Stimulated activated CD8-positive, alpha-beta memory T cell treated with anti-CD3 and anti-CD28 coated beads, Interleukin-7, amount 100 ng/mL, for 1 hour (primary cell): ENCODE measurements around the gene UBE2Q2.

Experiments
- DNase-seq, 2 donors: peaks; one replicate each; pipeline ENCODE4 v3.0.0-alpha.2; 2020; ENCODE audit warnings: low read depth in 2 of 2

UBE2Q2 gene

DNA sequence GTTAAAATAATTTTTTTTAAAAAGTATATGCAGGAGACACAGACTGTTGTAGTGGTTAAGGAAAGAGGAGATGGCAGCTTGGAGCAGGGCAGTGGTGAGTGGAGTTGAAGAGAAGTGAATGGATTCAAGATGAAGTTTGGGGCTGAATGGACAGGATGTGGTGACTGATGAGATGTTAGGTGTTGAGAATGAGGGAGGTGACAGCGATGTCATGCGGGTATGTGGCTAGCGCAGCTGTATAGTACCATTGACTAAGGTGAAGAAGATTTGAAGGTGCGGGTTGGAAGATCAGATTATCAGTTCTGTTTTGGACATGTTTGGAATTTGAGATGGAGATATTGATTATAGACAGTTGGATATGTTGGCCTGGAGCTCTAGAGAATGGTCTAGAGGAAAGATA, 80.5 kb downstream of the UBE2Q2 start:
- no peak for DNase-seq

DNA sequence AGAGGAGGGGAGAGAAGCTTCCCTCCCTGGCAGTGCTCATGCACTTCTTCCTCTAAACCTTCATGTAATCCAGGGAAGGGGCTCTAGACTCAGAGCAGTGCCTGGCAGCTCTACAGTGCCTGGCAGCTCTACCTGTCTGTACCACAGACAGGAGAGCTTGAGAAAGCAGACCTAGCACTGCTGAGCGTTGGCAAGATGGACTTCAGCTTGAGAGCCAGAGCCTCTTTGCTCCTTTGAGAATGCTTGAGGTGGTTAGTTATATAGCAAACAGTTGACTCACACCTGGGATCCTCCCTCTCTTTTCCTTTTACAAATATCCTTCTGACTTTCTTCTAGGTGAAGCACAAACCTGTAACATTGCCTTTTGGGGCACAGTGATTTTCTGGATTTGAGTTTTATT, 81.3 kb downstream of the UBE2Q2 start:
- no peak for DNase-seq

DNA sequence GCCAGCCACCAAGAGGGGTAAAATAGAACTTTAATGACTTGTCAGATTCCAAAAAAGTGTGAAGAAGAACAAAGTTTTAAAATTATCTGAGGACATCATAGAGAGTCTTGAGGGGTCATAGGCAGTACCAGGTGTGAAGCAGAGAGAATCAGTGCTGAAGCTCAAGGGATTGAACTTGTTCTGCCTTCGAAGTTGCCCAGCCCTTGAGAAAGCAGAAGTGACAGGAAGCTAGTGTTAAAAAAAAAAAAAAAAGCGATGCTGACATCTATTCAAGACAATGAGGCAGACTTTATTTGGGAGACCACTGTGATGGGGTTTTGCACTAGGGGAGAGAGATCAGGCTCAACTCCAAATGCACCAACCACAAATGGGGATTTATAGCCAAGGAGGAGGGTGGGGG, 82.2 kb downstream of the UBE2Q2 start:
- no peak for DNase-seq

DNA sequence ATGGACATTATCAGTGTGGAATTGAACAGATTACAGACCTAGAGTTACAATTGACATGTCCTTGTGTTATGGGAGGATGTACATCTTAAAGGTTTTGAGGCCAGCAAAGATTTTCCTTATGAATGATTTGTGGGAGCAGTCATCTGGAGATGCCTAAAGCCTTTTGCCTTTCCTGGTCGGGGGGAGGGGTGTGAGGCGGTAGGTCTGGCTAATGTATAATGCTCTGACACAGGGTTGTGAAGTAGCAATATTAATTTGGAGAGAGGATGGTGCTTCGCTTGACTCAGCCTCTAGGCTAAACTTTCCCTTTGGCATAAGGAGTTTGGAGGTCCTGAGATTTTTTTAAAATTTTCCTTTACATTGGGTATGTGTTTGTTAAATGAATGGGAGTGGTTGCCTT, 83.7 kb downstream of the UBE2Q2 start:
- no peak for DNase-seq

DNA sequence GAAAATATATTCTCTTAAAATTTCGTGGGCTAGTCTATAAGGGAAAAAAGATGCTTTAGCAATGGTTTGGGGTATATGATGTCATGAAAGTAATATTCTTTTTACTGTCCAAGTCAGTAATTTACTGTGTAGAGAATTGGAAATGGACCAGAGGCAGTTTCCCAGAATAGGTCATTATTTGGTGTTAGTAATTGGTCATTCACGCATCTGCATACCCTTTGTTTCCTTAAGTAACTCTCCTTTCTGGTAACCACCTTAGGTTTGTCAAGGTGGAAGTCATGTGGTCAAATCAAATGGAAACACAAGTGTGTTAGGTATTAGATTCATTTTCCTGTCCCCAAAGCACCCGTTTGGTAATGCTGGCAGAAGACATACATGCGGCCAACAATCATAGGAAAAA, 84.4 kb downstream of the UBE2Q2 start:
- DNase-seq = no peak

DNA sequence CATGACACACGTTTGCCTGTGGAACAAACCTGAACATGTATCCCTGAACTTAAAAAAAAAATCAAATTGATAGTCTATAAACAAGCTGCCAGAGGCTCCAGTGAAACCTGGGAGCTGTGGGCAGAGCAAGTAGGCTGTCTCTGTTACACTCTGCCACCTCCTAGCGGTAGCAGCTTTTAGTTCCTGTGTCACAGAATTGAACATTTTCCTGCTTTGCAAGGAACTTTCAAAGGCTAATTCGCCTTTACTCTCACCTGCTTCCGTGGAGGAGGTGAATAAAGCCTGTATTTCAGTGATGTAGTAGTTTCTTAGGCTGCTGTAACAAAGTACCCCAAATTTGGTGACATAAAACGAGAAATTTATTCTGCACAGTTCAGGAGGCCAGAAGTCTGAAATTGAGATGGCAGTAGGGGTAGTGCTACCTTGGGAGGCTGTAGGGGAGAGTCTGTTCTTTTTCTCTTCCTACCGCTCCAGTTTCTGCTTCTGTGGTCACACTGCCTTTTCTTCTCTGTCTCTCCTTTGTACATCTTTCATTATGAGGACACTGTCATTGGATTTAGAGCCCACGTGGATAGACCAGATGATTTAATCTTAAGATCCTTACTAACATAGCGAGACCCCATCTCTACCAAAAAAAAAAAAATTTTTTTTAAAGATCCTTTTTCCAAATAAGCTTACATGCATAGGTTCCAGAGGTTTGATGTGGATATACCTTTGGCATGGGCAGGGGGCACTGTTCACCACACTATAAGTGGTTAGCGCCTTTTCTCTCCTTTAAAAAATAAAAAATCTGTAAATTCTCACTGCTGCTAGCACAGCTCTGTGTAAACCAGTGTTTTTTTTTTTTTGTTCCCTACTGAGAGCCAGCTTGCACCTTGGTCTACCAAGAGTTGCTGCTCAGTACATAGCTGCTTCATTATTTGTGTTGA, 85.7 kb downstream of the UBE2Q2 start:
- DNase-seq = no peak

DNA sequence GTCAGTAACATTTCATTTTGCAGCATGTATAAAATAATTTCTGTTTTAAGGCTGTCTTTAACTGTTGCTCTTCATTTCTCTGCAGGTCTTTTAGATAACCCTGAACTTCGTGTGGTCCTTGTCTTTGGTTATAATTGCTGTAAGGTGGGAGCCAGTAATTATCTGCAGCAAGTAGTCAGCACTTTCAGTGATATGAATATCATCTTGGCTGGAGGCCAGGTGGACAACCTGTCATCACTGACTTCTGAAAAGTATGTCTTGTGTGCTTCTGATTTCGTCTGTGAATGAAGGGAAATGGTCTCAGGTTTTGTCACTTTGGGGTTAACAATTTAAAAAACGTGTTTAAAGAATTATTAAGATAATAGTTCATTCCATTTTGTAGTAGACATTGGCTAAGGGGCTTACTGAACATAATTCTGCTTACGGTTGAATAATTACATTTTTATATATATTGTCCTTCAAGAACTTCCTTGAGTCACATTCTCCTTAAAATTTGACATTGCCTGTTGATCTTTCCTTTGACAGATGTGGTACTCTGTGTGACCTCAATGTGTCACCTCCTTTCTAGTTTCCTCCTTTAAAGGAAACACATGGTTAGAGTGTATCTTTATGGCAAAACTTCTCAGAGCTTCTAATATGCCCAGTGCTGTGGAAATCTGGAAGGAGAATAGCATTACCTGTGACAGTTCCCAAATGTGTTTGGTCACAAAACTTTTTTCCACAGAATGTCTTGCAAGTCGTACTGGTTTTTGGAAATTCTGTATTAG, 86.7 kb downstream of the UBE2Q2 start:
- DNase-seq = no peak

DNA sequence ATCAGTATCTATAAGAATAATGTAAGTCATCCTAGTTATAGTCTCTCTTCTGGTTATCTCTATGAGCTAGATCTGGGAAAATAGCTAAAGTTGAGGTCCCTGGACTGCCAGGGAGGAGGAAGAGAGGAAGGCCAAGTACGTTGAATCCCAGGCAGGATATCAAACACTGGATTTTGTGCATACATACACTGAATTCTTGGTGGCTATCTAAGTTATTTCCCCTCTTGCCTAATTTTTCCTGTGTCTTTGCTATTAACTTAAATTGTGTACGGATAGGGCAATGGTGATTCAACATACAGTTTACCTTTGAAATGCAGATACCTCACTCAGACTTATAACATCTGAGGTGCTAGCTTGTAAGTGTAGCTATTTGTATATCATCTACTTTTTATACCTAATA, 87.6 kb downstream of the UBE2Q2 start:
- DNase-seq = no peak

DNA sequence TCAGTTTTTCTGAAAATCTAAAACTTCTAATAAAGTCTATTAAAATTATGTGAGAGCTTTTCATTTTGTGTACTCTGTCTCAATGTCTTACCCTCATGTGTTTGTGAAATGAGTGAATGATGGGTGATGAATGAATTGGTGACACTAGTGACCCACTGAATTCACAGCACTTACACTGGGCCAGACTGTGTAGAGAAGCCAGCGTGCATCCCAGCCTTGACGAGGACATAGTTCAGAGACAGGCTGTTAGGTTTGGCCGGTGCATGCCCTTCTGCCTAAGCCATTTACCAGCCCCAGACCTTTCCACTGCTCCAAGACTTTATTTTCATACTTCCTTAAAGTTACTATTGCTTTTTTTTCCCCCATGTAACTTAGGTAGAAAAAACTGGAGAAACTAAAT, 99.2 kb downstream of the UBE2Q2 start:
- no peak for DNase-seq

DNA sequence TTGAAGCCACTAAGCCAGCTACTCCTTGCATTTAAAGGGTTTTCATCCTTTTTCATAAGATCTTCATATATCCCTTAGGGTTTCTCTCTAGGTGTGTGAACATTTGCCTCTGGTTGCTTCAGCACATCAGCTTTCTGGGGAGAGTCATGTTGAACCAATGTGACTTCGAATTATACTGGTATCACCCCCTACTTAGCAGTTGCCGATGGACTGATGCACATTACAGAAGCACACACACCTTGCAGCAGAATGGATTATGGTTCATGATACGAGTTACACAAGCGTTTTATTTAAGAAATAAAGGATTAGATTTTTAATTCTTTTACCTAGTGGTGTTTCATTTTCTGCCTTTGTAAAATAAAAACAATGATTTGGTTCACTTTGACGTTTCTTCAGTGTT, 100.0 kb downstream of the UBE2Q2 start:
- no peak for DNase-seq

DNA sequence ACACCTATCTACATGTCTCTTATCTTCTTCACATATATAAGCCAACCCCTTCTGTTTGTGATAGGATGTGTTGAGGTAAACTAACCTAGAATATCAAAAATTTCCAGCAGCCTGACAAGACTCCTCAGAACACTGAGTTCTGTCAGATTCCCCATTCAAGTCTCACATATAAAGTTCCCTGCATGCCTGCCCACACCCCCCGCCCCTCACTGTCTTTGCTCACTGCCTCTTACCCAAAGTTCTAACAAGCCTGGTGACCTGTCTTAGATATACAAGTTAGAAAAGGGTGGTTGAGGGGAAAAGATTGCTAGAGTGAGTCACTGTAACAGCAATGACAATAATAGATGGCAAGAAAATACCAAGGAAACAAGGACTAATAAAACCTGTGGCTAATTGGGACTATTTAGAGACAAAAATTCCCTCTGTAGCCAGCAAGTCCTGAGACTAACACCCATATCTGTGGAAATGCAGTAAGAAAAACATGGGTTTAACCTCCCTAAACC, 100.5 kb downstream of the UBE2Q2 start:
- no peak for DNase-seq

DNA sequence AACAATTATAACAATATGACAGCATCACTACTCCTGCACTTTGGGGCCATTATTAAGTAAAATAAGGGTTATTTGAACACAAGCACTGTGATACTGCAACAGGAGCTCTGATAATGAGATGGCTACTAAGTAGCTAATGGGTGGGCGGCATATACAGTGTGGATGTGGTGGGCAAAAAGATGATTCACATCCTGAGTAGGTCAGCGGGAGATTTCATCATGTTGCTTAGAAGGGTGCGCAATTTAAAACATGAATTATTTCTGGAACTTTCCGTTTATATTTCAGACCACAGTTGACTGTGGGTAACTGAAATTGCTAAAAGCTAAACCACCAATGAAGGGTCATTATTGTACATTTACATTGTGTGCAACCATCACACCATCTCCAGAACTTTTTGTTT, 102.7 kb downstream of the UBE2Q2 start:
- DNase-seq = no peak

DNA sequence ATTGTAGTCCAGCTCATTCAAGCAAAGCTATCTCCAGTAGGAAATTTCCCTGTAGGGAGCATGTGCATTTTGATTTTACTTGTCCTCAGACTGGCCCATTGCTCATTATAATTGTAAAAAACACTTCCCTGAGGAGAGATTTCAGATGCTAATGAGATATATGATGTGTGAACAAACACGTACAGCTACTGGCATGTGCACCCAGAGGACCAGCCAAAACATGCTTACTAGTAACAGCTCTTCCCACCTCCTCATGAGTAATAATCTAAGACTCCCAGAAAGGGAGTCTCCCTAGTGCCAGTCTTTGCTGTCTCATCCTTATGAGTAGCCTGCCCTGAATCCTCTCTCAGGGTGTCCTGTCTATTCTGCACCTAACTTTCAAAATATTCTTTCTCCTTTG, 103.8 kb downstream of the UBE2Q2 start:
- no peak for DNase-seq

DNA sequence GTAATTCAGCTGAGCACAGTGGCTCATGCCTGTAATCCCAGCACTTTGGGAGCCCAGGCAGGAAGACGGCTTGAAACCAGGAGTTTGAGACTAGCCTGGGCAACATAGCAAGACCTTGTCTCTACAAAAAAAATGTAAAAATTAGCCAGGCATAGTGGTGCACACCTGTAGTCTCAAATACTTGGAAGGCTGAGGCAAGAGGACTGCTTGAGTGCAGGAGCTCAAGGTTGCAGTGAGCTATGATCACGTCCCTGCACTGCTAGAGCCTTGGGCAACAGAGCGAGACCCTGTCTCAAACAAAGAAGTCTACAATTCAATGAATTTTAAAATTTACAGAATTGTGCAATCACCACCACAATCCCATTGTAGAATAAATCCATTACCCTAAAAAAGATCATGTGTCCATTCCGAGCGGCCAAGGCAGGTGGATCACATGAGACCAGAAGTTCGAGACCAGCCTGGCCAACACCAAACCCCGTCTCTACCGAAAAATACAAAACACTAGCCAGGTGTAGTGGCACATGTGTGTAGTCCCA, 105.6 kb downstream of the UBE2Q2 start:
- DNase-seq = no peak
